ENCODE data around the gene GMFB. TPM values are rescaled to one million over a fixed set of nuclear protein-coding genes. Genes with fewer than 3 reads are reported as not detected.

Gene GMFB
- total and polyA plus RNA-seq, 2 donors (not counting 3 experiments of a cell fraction or from before 2014, with no cell fraction given) = 10.1 to 52.0 TPM

DNA sequence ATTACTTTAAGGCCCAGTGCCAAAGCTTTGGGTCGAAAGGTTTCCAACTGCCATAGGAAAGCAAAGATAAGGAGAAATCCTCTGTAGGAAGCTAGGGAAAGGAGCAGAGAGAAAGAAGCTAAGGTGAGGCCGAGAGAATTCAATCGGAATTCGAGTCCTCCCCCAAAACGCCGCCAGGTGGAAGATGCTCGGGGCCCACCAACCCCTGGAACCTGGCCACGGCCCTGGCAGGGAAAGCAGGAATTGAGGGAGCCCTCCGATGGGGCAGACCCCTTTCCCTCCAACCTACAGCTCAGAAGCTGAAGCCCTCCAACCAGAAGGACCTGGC, 498 bp downstream of the GMFB start:
- Histone ChIP-seq H3K27me3 (ENCODE audit: control insufficient read depth in 2 of 2, insufficient read depth in 2 of 2, low read length in 2 of 2) (no peaks in the 10 kb centered on the region), H4K20me1 (replicated peaks; ENCODE audit: control insufficient read depth, extremely low read depth, insufficient read depth, low read length) (no peaks in the 10 kb centered on the region), H3K9me3 (replicated peaks; ENCODE audit: control insufficient read depth, insufficient read depth, low read length) (no peaks in the 10 kb centered on the region), H3K4me1 (ENCODE audit: control insufficient read depth, extremely low read depth, insufficient read depth, low read length) (peaks cover 13% of the 10 kb centered on the region), H3K27ac (ENCODE audit: insufficient read depth, low read depth, low read length) (peak overlapping the region; percentile 97), H3K4me3 (replicated peaks in 1 of 3; ENCODE audit: insufficient read depth in 1 of 3, low read depth in 1 of 3, low read length in 3 of 3) (peak overlapping the region; percentile 72 to 91 (median 81)), H3K79me2 (ENCODE audit: control insufficient read depth, insufficient read depth, low read length) (peaks cover 32% of the 10 kb centered on the region), H3K9me1 (replicated peaks; ENCODE audit: control insufficient read depth, extremely low read depth, insufficient read depth, low read length) (no peaks in the 10 kb centered on the region), H3K4me2 (ENCODE audit: insufficient read depth, low read length) (peak overlapping the region; percentile 80), H3K9ac (replicated peaks; ENCODE audit: extremely low read depth, insufficient read depth, low read length) (peak overlapping the region; percentile 96), H2AFZ (ENCODE audit: low read depth, low read length) (peak overlapping the region; percentile 7), H3K36me3 (ENCODE audit: control insufficient read depth in 2 of 2, extremely low read depth in 1 of 2, insufficient read depth in 2 of 2, low read length in 2 of 2) (peaks cover 1% of the 10 kb centered on the region in 2 experiments)
- CTCF ChIA-PET = interaction anchor here (0.9 to 2.1 kb wide), 8 partner anchors 15 to 319 kb away, joined by 3 to 14 read pairs (median 5); partner anchors contain the start of genes CDKN3 and CGRRF1
- TF ChIP-seq, protein P1, sequence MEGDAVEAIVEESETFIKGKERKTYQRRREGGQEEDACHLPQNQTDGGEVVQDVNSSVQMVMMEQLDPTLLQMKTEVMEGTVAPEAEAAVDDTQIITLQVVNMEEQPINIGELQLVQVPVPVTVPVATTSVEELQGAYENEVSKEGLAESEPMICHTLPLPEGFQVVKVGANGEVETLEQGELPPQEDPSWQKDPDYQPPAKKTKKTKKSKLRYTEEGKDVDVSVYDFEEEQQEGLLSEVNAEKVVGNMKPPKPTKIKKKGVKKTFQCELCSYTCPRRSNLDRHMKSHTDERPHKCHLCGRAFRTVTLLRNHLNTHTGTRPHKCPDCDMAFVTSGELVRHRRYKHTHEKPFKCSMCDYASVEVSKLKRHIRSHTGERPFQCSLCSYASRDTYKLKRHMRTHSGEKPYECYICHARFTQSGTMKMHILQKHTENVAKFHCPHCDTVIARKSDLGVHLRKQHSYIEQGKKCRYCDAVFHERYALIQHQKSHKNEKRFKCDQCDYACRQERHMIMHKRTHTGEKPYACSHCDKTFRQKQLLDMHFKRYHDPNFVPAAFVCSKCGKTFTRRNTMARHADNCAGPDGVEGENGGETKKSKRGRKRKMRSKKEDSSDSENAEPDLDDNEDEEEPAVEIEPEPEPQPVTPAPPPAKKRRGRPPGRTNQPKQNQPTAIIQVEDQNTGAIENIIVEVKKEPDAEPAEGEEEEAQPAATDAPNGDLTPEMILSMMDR (IDR thresholded peaks at IDR 0.05; ENCODE audit: extremely low read depth in 1 of 2, insufficient read depth in 1 of 2, low read depth in 1 of 2, low read length in 2 of 2) = peak in 1 of 2 donors; percentile 24
- TF ChIP-seq, protein P2, sequence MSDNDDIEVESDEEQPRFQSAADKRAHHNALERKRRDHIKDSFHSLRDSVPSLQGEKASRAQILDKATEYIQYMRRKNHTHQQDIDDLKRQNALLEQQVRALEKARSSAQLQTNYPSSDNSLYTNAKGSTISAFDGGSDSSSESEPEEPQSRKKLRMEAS (IDR thresholded peaks at IDR 0.05; ENCODE audit: insufficient read depth, insufficient read length) = no peak
- TF ChIP-seq EZH2 (IDR thresholded peaks at IDR 0.05; ENCODE audit: borderline replicate concordance, low read depth, low read length, severe bottlenecking) = no peak
- TF ChIP-seq JUN (IDR thresholded peaks at IDR 0.05; ENCODE audit: borderline replicate concordance, insufficient read depth, insufficient read length, low read depth) = no peak
- DNase-seq (ENCODE audit: low read depth, low spot score) = no peak
- TSS peak; percentile 99 for BruUV-seq (replicated peaks)
- dilution Hi-C loops (cut with MboI; ENCODE audit: extremely low pct_ligation_motif_present, low sequenced_read_pairs) (no loop called here), intact Hi-C loops (cut with micrococcal nuclease) (loop anchor here (1.0 to 2.0 kb wide), 5 partner anchors 21 to 166 kb away; partner anchors contain the start of genes CGRRF1 and CNIH1)
- POLR2A ChIA-PET = interaction anchor here (0.7 to 1.4 kb wide), 5 partner anchors 15 to 196 kb away, joined by 3 to 7 read pairs (median 3); partner anchors contain the start of genes CDKN3 and CGRRF1
- no peak for FAIRE-seq
